HS-5 (cell line): ENCODE data around the gene COA3.
A peak's percentile ranks its signal among the peaks of the same experiment; 100 is the strongest.

Experiments
- DNase-seq: peaks from one replicate; pipeline ENCODE4 v3.0.0-alpha.2; 2012; ENCODE audit warnings: low read depth

COA3 gene

DNA sequence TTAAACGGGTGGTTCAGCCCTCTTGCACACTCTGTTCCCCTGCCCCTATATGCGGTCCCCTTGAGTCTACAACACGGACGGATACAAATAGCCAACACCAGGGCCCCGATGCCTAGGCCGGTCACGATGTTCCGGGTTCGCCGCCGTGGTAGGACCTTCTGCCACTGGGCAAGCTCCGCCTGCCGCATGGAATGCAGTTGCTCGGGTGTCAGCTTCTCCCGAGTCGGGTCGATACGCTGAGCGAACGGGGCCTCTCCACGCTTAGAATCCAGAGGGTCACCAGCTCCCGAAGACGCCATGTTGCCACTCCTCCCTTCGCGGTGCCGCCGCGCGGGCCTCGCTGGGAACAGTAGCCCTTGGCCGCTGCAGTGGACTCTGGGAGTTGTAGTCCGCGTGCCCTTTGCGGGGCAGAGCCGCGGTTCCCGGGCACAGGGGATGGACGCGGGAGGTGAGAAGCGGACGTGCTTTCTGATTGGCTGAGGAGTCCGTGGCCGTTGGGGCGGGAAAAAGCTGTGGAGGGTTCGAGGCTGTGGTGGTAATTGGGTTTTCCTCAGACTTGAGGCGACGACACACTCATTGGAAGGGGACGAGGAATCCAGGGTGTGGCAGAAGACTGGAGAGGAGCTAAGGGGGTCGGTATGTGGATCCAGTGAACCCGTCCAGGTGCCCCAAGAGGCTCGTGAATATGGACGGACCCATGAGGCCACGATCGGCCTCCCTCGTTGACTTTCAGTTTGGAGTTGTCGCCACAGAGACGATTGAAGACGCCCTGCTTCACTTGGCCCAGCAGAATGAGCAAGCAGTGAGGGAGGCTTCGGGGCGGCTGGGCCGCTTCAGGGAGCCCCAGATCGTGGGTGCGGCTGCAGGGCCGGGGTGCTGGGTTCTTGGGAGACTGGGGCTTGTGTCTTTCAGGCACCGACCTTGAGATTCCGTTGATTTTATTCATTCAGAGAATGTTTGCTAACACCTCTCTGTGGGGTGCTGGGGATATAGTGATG is at the start of gene COA3, which contains the start of gene CNTD1:
TSS of gene COA3 (minus strand) at position 322 of the 998 bp plus-strand sequence. CDS start at position 299, 23 bp downstream.
TSS of gene CNTD1 (plus strand) at position 479 of the 998 bp plus-strand sequence. CDS start at position 686, 207 bp downstream.
- DNase-seq, result peak; percentile 53

DNA sequence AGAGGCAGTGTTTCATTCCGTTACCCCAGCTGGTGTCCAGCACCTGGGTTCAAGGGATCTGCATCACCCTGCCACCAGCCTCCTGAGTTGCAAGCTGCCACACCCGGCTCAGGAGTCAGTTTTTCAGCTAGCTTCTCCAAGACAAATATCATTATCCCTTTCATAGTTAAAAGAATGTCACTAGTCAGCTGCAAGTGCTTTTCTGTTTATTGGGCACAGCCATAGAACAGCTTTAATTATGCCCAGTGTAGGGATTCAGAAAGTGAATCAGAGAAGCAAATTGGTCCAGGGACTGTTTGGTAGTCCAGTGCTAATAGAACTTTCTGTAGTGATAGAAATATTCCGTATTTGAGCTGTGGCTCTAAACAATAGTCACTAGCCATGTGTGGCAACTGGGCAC is 49.6 kb upstream of the COA3 start:
- DNase-seq, result no peak

DNA sequence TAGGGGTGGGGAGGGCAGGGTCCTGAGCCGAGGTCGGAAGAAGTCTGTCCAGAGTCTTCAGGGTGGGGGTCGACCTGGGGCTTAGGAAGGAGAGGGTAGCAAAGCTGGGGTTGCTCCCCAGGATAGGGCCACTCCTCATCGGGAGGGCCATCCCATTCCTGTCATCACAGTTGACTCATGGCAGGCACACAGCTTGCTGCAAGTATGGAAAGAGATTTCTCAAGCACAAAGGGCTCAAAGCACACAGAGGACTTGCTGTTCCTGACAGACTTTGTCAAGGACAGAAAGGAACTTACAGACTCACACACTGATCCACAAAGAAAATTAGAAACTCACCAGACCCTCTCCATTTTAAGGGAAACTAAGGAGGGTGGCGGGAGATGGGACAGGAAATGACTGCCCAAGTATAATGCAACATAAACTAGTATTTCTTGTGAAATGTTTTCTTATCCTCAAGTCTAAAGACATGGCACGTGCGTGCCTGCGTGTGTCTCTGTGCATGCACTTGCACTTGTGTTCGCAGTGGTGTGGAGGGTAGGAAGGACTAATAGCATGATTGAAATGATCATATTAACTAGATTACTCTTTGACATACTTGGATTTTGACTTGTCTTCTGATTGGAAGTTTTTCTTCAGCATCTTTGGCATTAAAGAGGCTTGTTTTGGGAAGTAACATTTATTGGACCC is 48.2 kb upstream of the COA3 start:
- no peak for DNase-seq

- DNase-seq, result no peak
Measured at GRCh38 chr17:42845918-42846593, 47.6 kb upstream of the COA3 start.

GRCh38 chr17:42845556-42845917 is 47.0 kb upstream of the COA3 start:
- DNase-seq, result no peak

- DNase-seq, result no peak
Measured at GRCh38 chr17:42844761-42845555, 46.5 kb upstream of the COA3 start.

GRCh38 chr17:42844271-42844670 is 45.8 kb upstream of the COA3 start, which contains the start of gene AOC2:
Gene AOC2 (plus strand): TSS chr17:42844580. CDS start chr17:42844627, 47 bp downstream.
- DNase-seq, result no peak

- no peak for DNase-seq
Measured at GRCh38 chr17:42843358-42843934, 44.9 kb upstream of the COA3 start.

DNA sequence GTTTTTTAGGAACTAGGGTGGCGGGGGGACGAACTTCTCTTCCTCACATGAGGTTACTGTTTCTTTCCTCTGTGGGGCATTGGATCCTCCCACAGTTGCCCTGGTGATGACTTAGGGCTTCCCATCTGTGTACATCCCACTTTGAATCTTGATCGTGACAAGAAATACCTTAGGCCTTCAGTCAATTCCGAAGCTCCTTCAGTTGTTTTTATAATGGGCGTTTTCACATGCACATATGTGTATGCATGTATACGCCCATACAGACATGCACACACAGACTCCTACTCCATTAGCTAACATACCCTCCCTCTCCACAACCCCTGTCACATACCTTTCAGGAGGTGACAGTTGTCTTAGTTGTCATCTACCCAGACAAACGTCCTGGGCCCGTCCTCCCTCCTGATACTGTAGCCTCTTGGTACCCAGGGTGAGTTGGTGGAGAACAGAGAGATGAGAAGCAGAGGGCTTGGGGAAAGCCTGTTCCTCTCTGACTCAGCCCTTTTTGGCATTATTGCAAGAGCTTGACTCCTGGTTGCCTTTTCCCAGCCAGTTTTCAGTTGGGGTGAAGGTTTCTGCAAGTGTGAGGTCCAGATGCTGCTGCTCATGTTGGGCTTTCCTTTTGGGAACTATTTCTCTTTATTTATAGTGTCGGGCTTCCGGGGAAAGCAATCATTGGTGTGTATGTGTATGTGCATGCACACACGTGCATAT is 43.6 kb upstream of the COA3 start:
- DNase-seq, result no peak

GRCh38 chr17:42835732-42836131 is 37.2 kb upstream of the COA3 start:
- DNase-seq, result no peak

- no peak for DNase-seq
Measured at GRCh38 chr17:42833767-42834422, 35.4 kb upstream of the COA3 start.

DNA sequence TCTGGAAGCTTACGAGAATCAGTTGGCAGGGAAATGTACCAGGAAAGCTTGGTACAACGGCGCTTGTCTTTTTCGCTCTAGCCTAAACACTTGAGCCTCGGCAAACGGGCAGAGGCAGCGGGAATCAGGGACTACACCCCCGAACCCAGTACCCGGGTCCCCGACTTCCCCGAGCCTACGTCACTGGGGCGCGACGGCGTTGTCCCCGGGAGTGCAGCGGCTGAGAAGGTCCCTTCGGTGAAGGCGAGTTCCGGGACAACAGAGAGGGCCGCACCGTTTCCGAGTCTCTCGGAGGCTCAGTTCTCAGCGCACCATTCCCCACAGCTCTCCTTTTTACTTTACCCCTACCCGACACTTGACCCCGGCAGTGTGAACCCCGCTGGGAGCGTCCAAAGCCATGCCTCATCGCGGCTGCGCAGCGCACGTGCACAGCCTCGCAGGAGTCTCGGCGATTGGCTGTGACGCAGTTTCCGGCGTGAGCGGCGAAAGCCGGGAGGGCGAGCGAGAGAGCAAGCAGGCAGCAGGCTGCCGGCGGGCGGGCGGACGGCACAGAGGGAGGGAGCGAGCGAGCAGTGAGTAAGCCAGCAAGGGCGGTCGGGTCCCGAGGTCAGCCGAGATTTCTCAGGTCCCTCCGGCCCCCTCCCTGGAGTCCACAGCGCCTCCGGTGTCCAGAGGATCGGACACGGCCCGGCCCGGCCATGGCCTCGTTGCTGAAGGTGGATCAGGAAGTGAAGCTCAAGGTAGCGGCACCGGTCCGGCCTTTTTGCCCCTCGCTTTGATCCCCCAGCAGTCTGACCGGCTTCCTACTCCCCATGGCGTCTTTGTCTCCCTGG is 34.6 kb upstream of the COA3 start, which contains the start of gene PSME3:
TSS of gene PSME3 (plus strand) at position 464 of the 833 bp plus-strand sequence. CDS start at position 699, 235 bp downstream.
- DNase-seq, result peak; percentile 69

DNA sequence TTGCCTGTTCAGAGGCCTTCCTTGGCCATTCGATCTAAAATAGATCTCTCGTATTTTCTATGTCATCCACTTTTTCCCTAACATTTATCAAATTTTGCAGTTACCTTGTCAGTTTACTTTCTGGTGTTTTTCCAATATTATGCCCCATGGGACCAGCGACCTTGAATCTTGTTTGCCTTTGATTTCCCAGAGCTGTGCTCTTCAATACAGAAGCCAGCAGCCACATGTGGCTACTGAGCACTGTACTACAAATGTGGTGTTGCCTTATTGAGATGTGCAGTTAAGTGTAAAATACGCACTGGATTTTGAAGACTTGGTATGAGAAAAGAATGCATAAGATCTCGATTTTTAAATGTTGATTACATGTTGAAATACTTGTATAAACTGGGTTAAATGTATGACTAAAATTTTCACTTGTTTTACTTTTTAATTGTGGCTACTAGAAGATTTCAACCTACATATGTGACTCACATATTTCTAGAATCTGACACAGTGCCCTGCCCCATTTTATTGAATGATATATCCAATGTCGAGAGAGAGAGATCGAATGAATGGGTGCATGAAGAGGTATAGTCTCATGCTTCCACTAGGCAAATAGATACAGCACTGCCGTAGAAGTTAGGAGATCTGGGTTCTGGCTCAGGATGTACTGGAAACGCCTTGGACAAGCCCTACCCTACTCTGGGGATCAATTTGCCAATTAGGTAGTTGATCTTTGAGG is 33.9 kb upstream of the COA3 start:
- DNase-seq, result no peak

DNA sequence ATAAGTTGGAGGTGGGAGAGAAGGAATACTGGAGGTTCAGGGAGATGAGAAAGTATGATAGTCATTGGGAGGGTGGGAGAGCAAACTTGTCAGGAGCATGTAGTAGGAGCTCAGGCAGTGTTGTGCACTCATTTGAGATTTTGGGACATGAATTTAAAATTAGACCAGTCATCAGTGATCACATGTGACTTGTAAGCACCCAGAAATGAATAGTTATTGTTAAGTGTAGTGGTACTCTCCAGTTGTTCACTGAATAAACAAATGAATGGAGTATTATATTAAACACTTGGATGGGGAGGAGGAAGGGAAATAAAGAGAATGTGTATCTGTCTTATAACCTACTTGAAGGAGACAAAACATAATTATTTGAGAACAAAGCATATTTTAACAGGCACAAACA is 32.5 kb upstream of the COA3 start:
- DNase-seq, result no peak

DNA sequence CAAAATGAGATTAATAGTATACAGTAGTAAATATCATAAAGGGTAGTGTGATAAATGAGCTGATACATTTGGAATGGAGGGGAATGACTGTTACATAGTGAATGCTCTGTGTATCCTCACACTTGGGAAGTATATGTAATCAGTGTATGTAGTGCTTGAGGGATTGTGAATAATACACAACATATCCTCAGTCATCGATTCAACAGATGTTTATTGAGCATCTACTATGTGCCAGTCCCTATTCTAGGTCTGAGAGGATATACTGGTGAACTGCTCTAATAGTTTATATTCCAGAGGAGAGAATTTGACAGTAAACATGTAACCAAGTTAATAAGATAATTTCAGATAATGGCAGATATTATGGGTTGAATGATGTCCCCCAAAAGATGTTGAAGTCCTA is 29.0 kb upstream of the COA3 start:
- DNase-seq, result no peak

DNA sequence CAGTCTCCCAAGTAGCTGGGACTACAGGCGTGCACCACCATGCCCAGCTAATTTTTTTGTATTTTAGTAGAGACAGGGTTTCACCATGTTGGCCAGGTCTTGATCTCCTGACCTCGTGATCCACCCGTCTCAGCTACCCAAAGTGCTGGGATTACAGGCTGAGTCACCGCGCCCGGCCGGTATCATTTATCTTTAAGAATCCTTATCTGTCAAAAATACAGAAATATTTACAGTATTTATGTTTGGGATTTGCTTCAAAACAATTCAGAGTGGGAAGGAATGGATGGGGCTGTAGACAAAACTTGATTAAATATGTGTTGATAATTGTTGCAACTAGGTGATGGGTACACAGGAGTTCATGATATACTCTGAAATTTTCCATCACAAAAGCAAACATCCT is 22.7 kb upstream of the COA3 start:
- no peak for DNase-seq

GRCh38 chr17:42819939-42820535 is 21.5 kb upstream of the COA3 start:
- DNase-seq, result no peak

DNA sequence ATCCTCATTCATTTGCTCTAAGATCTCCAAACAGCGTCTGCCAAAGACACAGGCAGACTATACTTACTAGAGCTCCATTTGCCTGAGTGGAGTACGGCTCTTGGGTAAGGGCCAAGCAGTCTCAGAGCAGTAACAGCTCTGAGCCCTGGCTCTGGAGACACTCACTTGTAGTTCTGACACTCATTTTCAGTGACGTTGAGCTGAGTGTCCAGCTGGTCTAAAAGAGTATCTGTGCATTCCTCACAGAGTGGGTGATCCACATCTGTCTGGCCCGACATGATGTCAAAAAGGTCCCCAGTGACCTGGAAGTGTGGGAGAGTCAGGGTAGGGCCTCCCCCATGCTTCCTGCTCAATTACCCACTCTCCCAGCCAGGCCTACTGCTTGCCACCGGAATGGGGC is 19.9 kb upstream of the COA3 start:
- DNase-seq, result no peak
